HepG2 (cell line): ENCODE data around the gene S100Z. TPM values are rescaled to one million over a fixed set of nuclear protein-coding genes. Genes with fewer than 3 reads are reported as not detected.

Experiments used
- AGO2 ChIP-seq: fragments of 200-400 bp; formaldehyde crosslinking; optimal IDR thresholded peaks from 2 replicates; pipeline ENCODE3; 2017; ENCODE audit warnings: mild to moderate bottlenecking, low read depth, low read length, moderate library complexity
- AHDC1 ChIP-seq: sonication (generic); formaldehyde crosslinking; IDR thresholded peaks from 2 replicates; pipeline ENCODE4 v1.5.1; 2020; ENCODE audit warnings: mild to moderate bottlenecking, missing genetic modification reagents, borderline replicate concordance
- EEA1 ChIP-seq: sonication (generic); formaldehyde crosslinking; IDR thresholded peaks from 2 replicates; pipeline ENCODE4 v1.5.1; 2020; ENCODE audit warnings: mild to moderate bottlenecking, missing genetic modification reagents, borderline replicate concordance
- PBX3 ChIP-seq: sonication (generic); formaldehyde crosslinking; IDR thresholded peaks from 2 replicates; pipeline ENCODE4 v1.8.1; 2023; ENCODE audit warnings: missing genetic modification reagents, inconsistent platforms, borderline replicate concordance
- RBM22 ChIP-seq: fragments of 200-400 bp; formaldehyde crosslinking; optimal IDR thresholded peaks from 2 replicates; pipeline ENCODE3; 2017; ENCODE audit warnings: mild to moderate bottlenecking, low read length, moderate library complexity
- RFXANK ChIP-seq: IDR thresholded peaks from 2 replicates; pipeline ENCODE4 v1.6.1; 2016
- TRIM24 ChIP-seq: sonication (generic); formaldehyde crosslinking; IDR thresholded peaks from 2 replicates; pipeline ENCODE4 v1.8.0; 2022; ENCODE audit warnings: mild to moderate bottlenecking, missing genetic modification reagents
- ZFP90 ChIP-seq: sonication (generic); formaldehyde crosslinking; IDR thresholded peaks from 2 replicates; pipeline ENCODE4 v1.8.0; 2022; ENCODE audit warnings: missing genetic modification reagents, mild to moderate bottlenecking, inconsistent platforms, borderline replicate concordance
- ZNF232 ChIP-seq: sonication (generic); formaldehyde crosslinking; IDR thresholded peaks from 2 replicates; pipeline ENCODE4 v1.4.0; 2020; ENCODE audit warnings: missing genetic modification reagents, borderline replicate concordance
- ZNF530 ChIP-seq: sonication (generic); formaldehyde crosslinking; IDR thresholded peaks from 2 replicates; pipeline ENCODE4 v1.5.0; 2020; ENCODE audit warnings: low read depth, mild to moderate bottlenecking, missing genetic modification reagents
- ZNF609 ChIP-seq: sonication (generic); formaldehyde crosslinking; IDR thresholded peaks from 2 replicates; pipeline ENCODE4 v1.4.0; 2020; ENCODE audit warnings: mild to moderate bottlenecking, missing genetic modification reagents, borderline replicate concordance
- ZNF691 ChIP-seq: sonication (generic); formaldehyde crosslinking; IDR thresholded peaks from 2 replicates; pipeline ENCODE4 v1.4.0; 2020; ENCODE audit warnings: missing genetic modification reagents, low read depth, mild to moderate bottlenecking, borderline replicate concordance
- ZNF746 ChIP-seq: sonication (generic); formaldehyde crosslinking; IDR thresholded peaks from 2 replicates; pipeline ENCODE4 v1.8.0; 2022; ENCODE audit warnings: mild to moderate bottlenecking, missing genetic modification reagents
- polyA plus RNA-seq, 8 experiments: library from polyadenylated mRNA; depleted of rRNA in 3 of 8; stranded (reverse) in 7 of 8; unstranded in 1 of 8; fragments of >200 nt; fragmentation: Illumina TruSeq in 4 of 8; extraction: Trizol in 4 of 8; gene quantifications; 2 replicates each; pipeline versions ENCODE4 v1.2.1 to v1.2.3, GENCODE V29; 2011 to 2016; ENCODE audit warnings: low read depth in 4 of 8, missing spikeins in 1 of 8, mixed read lengths in 1 of 8; ENCODE audit not compliant: insufficient read depth in 1 of 8
- total RNA-seq, 5 experiments: library from RNA; depleted of rRNA; stranded (reverse); fragments of >200 nt; fragmentation: Illumina TruSeq; extraction: Trizol; gene quantifications; 2 replicates each; pipeline ENCODE4 v1.2.3, GENCODE V29; 2016; ENCODE audit warnings: low read depth in 1 of 5

Gene S100Z
- total and polyA plus RNA-seq, 2 of the 13 experiments (the other 11 are each of a cell fraction or from before 2014, with no cell fraction given), result 0.22 TPM; not detected in 1

- TF ChIP-seq ZNF691 (CRISPR knock-in tag), result no peak
- TF ChIP-seq AGO2, result no peak
- no peak for TF ChIP-seq PBX3
- TF ChIP-seq TRIM24, result no peak
- no peak for TF ChIP-seq ZNF232
- no peak for TF ChIP-seq ZNF530 (CRISPR knock-in tag)
- no peak for TF ChIP-seq ZFP90
- TF ChIP-seq RBM22, result no peak
- no peak for TF ChIP-seq RFXANK (CRISPR knock-in tag)
- TF ChIP-seq AHDC1 (CRISPR knock-in tag), result no peak
- TF ChIP-seq EEA1 (CRISPR knock-in tag), result no peak
- TF ChIP-seq ZNF609 (CRISPR knock-in tag), result no peak
- TF ChIP-seq ZNF746 (CRISPR knock-in tag), result no peak
Observed at GRCh38 chr5:76941000-76941399, 91.2 kb downstream of the S100Z start (continued).
